ENCODE measurements around the gene CPNE8. TPM values are rescaled to one million over a fixed set of nuclear protein-coding genes. Genes with fewer than 3 reads are reported as not detected.
"Not testable (repeated sequence)": the region's sequence is repeated elsewhere in the genome, so short reads cannot be mapped to it uniquely, and the experiment has no call there.

CPNE8 gene
- total and polyA plus RNA-seq, 9 donors: 4.6 to 16.1 (median 9.5) TPM

- no peak for DNase-seq
- Histone ChIP-seq H3K27me3 (no peaks in the 10 kb centered on the region), H3K9me3 (no peaks in the 10 kb centered on the region), H3K36me3 (no peaks in the 10 kb centered on the region), H3K27ac (no peak overlapping the region), H3K4me3 (no peak overlapping the region), H3K4me1 (ENCODE audit: insufficient read depth) (no peaks in the 10 kb centered on the region)
- 89 to 100% (median 100%) methylated on average over 1 of the region's 1 CpG for WGBS, 3 donors
- intact Hi-C loops (cut with DNase I): no loop called here
- TF ChIP-seq POLR2A (IDR thresholded peaks at IDR 0.05) (no peak), EP300 (IDR thresholded peaks at IDR 0.05) (no peak), CTCF (IDR thresholded peaks at IDR 0.05) (no peak)
Measured at GRCh38 chr12:38761111-38761510, 144.3 kb downstream of the CPNE8 start.

GRCh38 chr12:38759621-38760020, 145.8 kb downstream of the CPNE8 start:
- no peak overlapping the region for H3K4me3 ChIP-seq
- intact Hi-C loops (cut with DNase I): no loop called here
- TF ChIP-seq EP300 (IDR thresholded peaks at IDR 0.05): no peak
- TF ChIP-seq CTCF (IDR thresholded peaks at IDR 0.05): no peak
- H3K4me1 ChIP-seq (ENCODE audit: insufficient read depth): no peaks in the 10 kb centered on the region
- no peak overlapping the region for H3K27ac ChIP-seq
- H3K9me3 ChIP-seq: no peaks in the 10 kb centered on the region
- no peaks in the 10 kb centered on the region for H3K36me3 ChIP-seq
- DNase-seq: no peak
- no peaks in the 10 kb centered on the region for H3K27me3 ChIP-seq

GRCh38 chr12:38746744-38747143, 158.6 kb downstream of the CPNE8 start:
- intact Hi-C loops (cut with DNase I): no loop called here
- Histone ChIP-seq H3K36me3 (no peaks in the 10 kb centered on the region), H3K9me3 (no peaks in the 10 kb centered on the region), H3K27ac (no peak overlapping the region), H3K4me3 (no peak overlapping the region), H3K27me3 (no peaks in the 10 kb centered on the region), H3K4me1 (ENCODE audit: insufficient read depth) (no peaks in the 10 kb centered on the region)
- TF ChIP-seq CTCF (IDR thresholded peaks at IDR 0.05) (no peak), EP300 (IDR thresholded peaks at IDR 0.05) (no peak), POLR2A (IDR thresholded peaks at IDR 0.05) (no peak)
- no peak for DNase-seq
- WGBS, 3 donors: 88 to 91% (median 89%) methylated on average over 2 of the region's 2 CpGs

GRCh38 chr12:38745601-38746000, 159.8 kb downstream of the CPNE8 start:
- 83 to 88% (median 84%) methylated on average over 4 of the region's 4 CpGs for WGBS, 3 donors
- intact Hi-C loops (cut with DNase I): no loop called here
- no peaks in the 10 kb centered on the region for H3K4me1 ChIP-seq (ENCODE audit: insufficient read depth)
- H3K4me3 ChIP-seq: no peak overlapping the region
- H3K27ac ChIP-seq: no peak overlapping the region
- no peaks in the 10 kb centered on the region for H3K9me3 ChIP-seq
- no peaks in the 10 kb centered on the region for H3K36me3 ChIP-seq
- TF ChIP-seq EP300 (IDR thresholded peaks at IDR 0.05): no peak
- TF ChIP-seq POLR2A (IDR thresholded peaks at IDR 0.05): no peak
- TF ChIP-seq CTCF (IDR thresholded peaks at IDR 0.05): no peak
- DNase-seq: no peak
- H3K27me3 ChIP-seq: no peaks in the 10 kb centered on the region

GRCh38 chr12:38744041-38744440, 161.3 kb downstream of the CPNE8 start:
- H3K27me3 ChIP-seq: no peaks in the 10 kb centered on the region
- no peak overlapping the region for H3K4me3 ChIP-seq
- no peaks in the 10 kb centered on the region for H3K4me1 ChIP-seq (ENCODE audit: insufficient read depth)
- no peak for DNase-seq
- no peaks in the 10 kb centered on the region for H3K36me3 ChIP-seq
- 20 to 40% (median 29%) methylated on average over 4 of the region's 4 CpGs for WGBS, 3 donors
- H3K9me3 ChIP-seq: no peaks in the 10 kb centered on the region
- intact Hi-C loops (cut with DNase I): no loop called here
- no peak for TF ChIP-seq EP300 (IDR thresholded peaks at IDR 0.05)
- TF ChIP-seq CTCF (IDR thresholded peaks at IDR 0.05): no peak
- TF ChIP-seq POLR2A (IDR thresholded peaks at IDR 0.05): no peak
- H3K27ac ChIP-seq: no peak overlapping the region

- intact Hi-C loops (cut with DNase I): not testable (repeated sequence)
Measured at GRCh38 chr12:38742496-38742895, 162.9 kb downstream of the CPNE8 start.

More at GRCh38 chr12:38742496-38742895, 162.9 kb downstream of the CPNE8 start:
- not testable (repeated sequence) for H3K36me3 ChIP-seq; H3K9me3 ChIP-seq; H3K27ac ChIP-seq; H3K4me3 ChIP-seq; H3K27me3 ChIP-seq; H3K4me1 ChIP-seq (ENCODE audit: insufficient read depth); DNase-seq
- WGBS, 3 donors: 89 to 100% (median 100%) methylated on average over 1 of the region's 1 CpG

Measured in ovary (tissue), 9 donors.